Measurements from ENCODE around the gene KIRREL3. TPM values are rescaled to one million over a fixed set of nuclear protein-coding genes. Genes with fewer than 3 reads are reported as not detected.

The KIRREL3 gene
- total and polyA plus RNA-seq, 12 donors, result 0.13 to 0.58 (median 0.30) TPM

- ATAC-seq, result no peak
- WGBS, 2 donors, result 61 to 74% methylated on average over 1 of the region's 1 CpG
- Histone ChIP-seq H3K4me3 (no peak overlapping the region), H3K9me3 (no peaks in the 10 kb centered on the region), H3K27me3 (peaks cover 0 to 65% (median 44%) of the 10 kb centered on the region in 7 donors), H3K36me3 (no peaks in the 10 kb centered on the region), H3K4me1 (no peaks in the 10 kb centered on the region), H3K27ac (no peak overlapping the region)
- no peak for DNase-seq
- intact Hi-C loops (cut with DNase I), result loop anchor here in 9 of 10 donors (5.0 to 10.0 kb wide), 4 partner anchors 376 to 739 kb away; no protein-coding TSS in a partner anchor
- TF ChIP-seq CTCF (IDR thresholded peaks at IDR 0.05), result no peak
Observed at GRCh38 chr11:126608658-126609057, 391.9 kb downstream of the KIRREL3 start.

GRCh38 chr11:126607776-126608541, 392.6 kb downstream of the KIRREL3 start:
- Histone ChIP-seq H3K4me1 (no peaks in the 10 kb centered on the region), H3K36me3 (no peaks in the 10 kb centered on the region), H3K9me3 (no peaks in the 10 kb centered on the region), H3K27ac (no peak overlapping the region), H3K27me3 (peaks cover 0 to 67% (median 51%) of the 10 kb centered on the region in 7 donors), H3K4me3 (no peak overlapping the region)
- intact Hi-C loops (cut with DNase I), result loop anchor here in 9 of 10 donors (5.0 to 10.0 kb wide), 4 partner anchors 377 to 739 kb away; no protein-coding TSS in a partner anchor
- TF ChIP-seq CTCF (IDR thresholded peaks at IDR 0.05), result no peak
- WGBS, 2 donors, result 48 to 57% methylated on average over 19 of the region's 19 CpGs
- DNase-seq (no peak), ATAC-seq (no peak)

GRCh38 chr11:126607374-126607773, 393.2 kb downstream of the KIRREL3 start:
- TF ChIP-seq CTCF (IDR thresholded peaks at IDR 0.05), result peak in 8 of 9 donors; percentile 47 to 70 (median 64)
- intact Hi-C loops (cut with DNase I), result loop anchor here in 9 of 10 donors (5.0 to 10.0 kb wide), 4 partner anchors 377 to 740 kb away; no protein-coding TSS in a partner anchor
- ATAC-seq, result peak in 7 of 8 donors; percentile 40 to 85 (median 70)
- Histone ChIP-seq H3K4me1 (no peaks in the 10 kb centered on the region), H3K36me3 (no peaks in the 10 kb centered on the region), H3K27me3 (peaks cover 0 to 67% (median 56%) of the 10 kb centered on the region in 7 donors), H3K4me3 (no peak overlapping the region), H3K27ac (no peak overlapping the region), H3K9me3 (no peaks in the 10 kb centered on the region)
- DNase-seq, result peak; percentile 11 to 31
- 7% methylated on average over 8 of the region's 8 CpGs for WGBS, 2 donors

GRCh38 chr11:126606484-126606883, 394.1 kb downstream of the KIRREL3 start:
- 55 to 62% methylated on average over 4 of the region's 4 CpGs for WGBS, 2 donors
- no peak for TF ChIP-seq CTCF (IDR thresholded peaks at IDR 0.05)
- H3K27ac ChIP-seq, result no peak overlapping the region
- DNase-seq (no peak), ATAC-seq (no peak)
- H3K36me3 ChIP-seq, result no peaks in the 10 kb centered on the region
- no peaks in the 10 kb centered on the region for H3K4me1 ChIP-seq
- intact Hi-C loops (cut with DNase I), result loop anchor here in 9 of 10 donors (5.0 to 10.0 kb wide), 4 partner anchors 378 to 741 kb away; no protein-coding TSS in a partner anchor
- H3K9me3 ChIP-seq, result no peaks in the 10 kb centered on the region
- peaks cover 0 to 72% (median 64%) of the 10 kb centered on the region in 7 donors for H3K27me3 ChIP-seq
- no peak overlapping the region for H3K4me3 ChIP-seq
